Osteoblast (primary cell): Measurements from ENCODE around the gene BIK. TPM values are rescaled to one million over a fixed set of nuclear protein-coding genes. Genes with fewer than 3 reads are reported as not detected.

Experiments used
- DNase-seq: peaks from one replicate; pipeline ENCODE4 v3.0.0; 2011; ENCODE audit warnings: low spot score, mixed read lengths; ENCODE audit not compliant: insufficient read length; ENCODE audit errors: missing footprints
- H2AFZ ChIP-seq: 2 replicates; pipeline ENCODE4 v1.6.0; 2011; ENCODE audit warnings: mild to moderate bottlenecking, low read length
- H3K27ac ChIP-seq: 2 replicates; pipeline ENCODE4 v1.5.1; 2011; ENCODE audit warnings: mild to moderate bottlenecking, low read depth, low read length, moderate library complexity
- H3K27me3 ChIP-seq: 2 replicates; pipeline ENCODE4 v1.6.0; 2012; ENCODE audit warnings: mild to moderate bottlenecking, control low read depth, inconsistent platforms, low read length, moderate library complexity; ENCODE audit not compliant: insufficient read depth
- H3K36me3 ChIP-seq: 2 replicates; pipeline ENCODE4 v1.5.1; 2011; ENCODE audit warnings: mild to moderate bottlenecking, low read length, control low read depth, moderate library complexity; ENCODE audit not compliant: insufficient read depth
- H3K4me1 ChIP-seq: 2 replicates; pipeline ENCODE4 v1.5.1; 2011; ENCODE audit warnings: mild to moderate bottlenecking, low read length, control low read depth, moderate library complexity; ENCODE audit not compliant: insufficient read depth
- H3K4me2 ChIP-seq: 2 replicates; pipeline ENCODE4 v1.6.0; 2011; ENCODE audit warnings: mild to moderate bottlenecking, low read length; ENCODE audit not compliant: insufficient read depth
- H3K4me3 ChIP-seq: fragments of 200-600 bp; sonication (generic); 3 replicates; pipeline ENCODE4 v1.5.1; 2012; ENCODE audit warnings: mild to moderate bottlenecking, low read length, inconsistent platforms; ENCODE audit not compliant: insufficient read depth
- H3K79me2 ChIP-seq: 2 replicates; pipeline ENCODE4 v1.6.0; 2012; ENCODE audit warnings: mild to moderate bottlenecking, low read length, control low read depth, inconsistent platforms; ENCODE audit not compliant: insufficient read depth
- H3K9me3 ChIP-seq: 2 replicates; pipeline ENCODE4 v1.5.1; 2011; ENCODE audit warnings: low read depth, low read length, control low read depth
- H4K20me1 ChIP-seq: 2 replicates; pipeline ENCODE4 v1.6.0; 2012; ENCODE audit warnings: mild to moderate bottlenecking, low read length, control low read depth; ENCODE audit not compliant: insufficient read depth
- total RNA-seq: library from RNA; depleted of rRNA; stranded (reverse); fragments of >200 nt; gene quantifications from 2 replicates; pipeline ENCODE4 v1.2.3, GENCODE V29; 2012
- TF ChIP-seq, protein P1 (sequence below): IDR thresholded peaks from 2 replicates; pipeline ENCODE4 v1.5.1; 2011; ENCODE audit warnings: mild to moderate bottlenecking, low read depth, low read length, moderate library complexity; ENCODE audit errors: extremely low read depth

The BIK gene
- total RNA-seq, 1 donor: not detected

DNA sequence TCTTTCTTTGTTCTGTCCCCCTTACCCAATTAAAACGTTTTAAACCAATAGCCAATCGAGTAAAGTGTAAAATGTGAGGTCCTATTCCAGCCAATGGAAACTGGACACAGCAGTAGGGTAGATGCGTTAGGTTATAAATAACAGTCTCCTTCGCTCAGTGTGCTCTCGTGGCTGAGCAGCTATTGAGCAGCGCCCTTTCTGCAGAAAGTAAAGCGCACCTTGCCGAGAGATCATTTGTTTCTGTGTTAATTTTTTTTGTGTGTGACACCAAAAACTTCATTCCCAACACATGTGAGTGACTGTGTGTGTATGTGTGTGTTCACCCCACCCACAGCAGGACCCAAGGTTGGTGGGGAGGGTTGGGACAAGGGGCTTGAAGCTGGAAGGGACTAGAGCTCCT is 14.1 kb upstream of the BIK start:
- peaks cover 3% of the 10 kb centered on the region for H3K27me3 ChIP-seq
- TF ChIP-seq, protein P1, sequence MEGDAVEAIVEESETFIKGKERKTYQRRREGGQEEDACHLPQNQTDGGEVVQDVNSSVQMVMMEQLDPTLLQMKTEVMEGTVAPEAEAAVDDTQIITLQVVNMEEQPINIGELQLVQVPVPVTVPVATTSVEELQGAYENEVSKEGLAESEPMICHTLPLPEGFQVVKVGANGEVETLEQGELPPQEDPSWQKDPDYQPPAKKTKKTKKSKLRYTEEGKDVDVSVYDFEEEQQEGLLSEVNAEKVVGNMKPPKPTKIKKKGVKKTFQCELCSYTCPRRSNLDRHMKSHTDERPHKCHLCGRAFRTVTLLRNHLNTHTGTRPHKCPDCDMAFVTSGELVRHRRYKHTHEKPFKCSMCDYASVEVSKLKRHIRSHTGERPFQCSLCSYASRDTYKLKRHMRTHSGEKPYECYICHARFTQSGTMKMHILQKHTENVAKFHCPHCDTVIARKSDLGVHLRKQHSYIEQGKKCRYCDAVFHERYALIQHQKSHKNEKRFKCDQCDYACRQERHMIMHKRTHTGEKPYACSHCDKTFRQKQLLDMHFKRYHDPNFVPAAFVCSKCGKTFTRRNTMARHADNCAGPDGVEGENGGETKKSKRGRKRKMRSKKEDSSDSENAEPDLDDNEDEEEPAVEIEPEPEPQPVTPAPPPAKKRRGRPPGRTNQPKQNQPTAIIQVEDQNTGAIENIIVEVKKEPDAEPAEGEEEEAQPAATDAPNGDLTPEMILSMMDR: no peak
- H3K9me3 ChIP-seq: peaks cover 2% of the 10 kb centered on the region
- no peaks in the 10 kb centered on the region for H3K4me1 ChIP-seq
- no peak overlapping the region for H2AFZ ChIP-seq
- no peaks in the 10 kb centered on the region for H3K36me3 ChIP-seq
- no peaks in the 10 kb centered on the region for H4K20me1 ChIP-seq
- H3K4me2 ChIP-seq: no peak overlapping the region
- no peak overlapping the region for H3K4me3 ChIP-seq
- H3K27ac ChIP-seq: no peak overlapping the region
- DNase-seq: peak; percentile 31
- H3K79me2 ChIP-seq: no peaks in the 10 kb centered on the region

DNA sequence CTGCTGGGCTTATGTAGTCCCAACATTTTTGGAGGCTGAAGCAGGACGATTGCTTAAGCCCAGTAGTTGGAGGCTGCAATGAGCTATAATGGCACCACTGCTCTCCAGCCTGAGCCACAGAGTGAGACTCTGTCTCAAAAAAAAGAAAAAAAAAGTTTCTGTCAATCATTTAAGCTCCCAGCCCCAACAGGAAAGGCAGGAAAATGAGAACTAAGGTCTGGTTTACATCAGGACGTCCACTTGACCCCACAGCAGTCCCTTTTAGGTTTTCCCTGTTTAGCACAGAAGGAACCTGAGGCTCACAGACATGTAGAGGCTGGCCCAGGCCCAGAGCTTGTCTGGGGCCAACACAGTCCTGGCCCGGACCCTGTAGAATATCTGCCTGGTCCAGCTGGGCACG is 12.2 kb upstream of the BIK start:
- no peak overlapping the region for H3K4me2 ChIP-seq
- no peak overlapping the region for H3K4me3 ChIP-seq
- H4K20me1 ChIP-seq: no peaks in the 10 kb centered on the region
- H3K4me1 ChIP-seq: no peaks in the 10 kb centered on the region
- no peak for DNase-seq
- H3K27me3 ChIP-seq: peaks cover 3% of the 10 kb centered on the region
- H2AFZ ChIP-seq: no peak overlapping the region
- H3K27ac ChIP-seq: no peak overlapping the region
- no peaks in the 10 kb centered on the region for H3K79me2 ChIP-seq
- H3K9me3 ChIP-seq: peaks cover 2% of the 10 kb centered on the region
- TF ChIP-seq, protein P1: no peak
- H3K36me3 ChIP-seq: no peaks in the 10 kb centered on the region

DNA sequence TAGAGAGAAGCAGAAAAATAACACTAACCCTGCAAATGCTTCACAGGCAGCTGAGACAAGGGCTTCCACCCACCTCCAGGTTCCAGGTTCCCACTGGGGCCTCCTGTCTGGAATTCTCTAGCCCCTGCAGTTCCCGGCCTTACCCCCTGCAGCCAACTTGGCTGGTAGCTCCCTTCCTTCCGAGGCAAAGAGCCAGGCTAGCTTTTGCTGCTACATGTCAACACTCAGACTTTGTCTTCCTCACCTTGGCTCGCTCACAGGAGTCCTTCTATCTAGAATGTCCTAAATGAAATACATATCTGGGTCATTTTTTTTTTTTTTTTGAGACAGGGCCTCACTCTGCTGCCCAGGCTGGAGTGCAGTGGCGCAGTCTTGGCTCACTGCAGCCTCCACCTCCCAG is 11.5 kb upstream of the BIK start:
- H3K4me3 ChIP-seq: no peak overlapping the region

DNA sequence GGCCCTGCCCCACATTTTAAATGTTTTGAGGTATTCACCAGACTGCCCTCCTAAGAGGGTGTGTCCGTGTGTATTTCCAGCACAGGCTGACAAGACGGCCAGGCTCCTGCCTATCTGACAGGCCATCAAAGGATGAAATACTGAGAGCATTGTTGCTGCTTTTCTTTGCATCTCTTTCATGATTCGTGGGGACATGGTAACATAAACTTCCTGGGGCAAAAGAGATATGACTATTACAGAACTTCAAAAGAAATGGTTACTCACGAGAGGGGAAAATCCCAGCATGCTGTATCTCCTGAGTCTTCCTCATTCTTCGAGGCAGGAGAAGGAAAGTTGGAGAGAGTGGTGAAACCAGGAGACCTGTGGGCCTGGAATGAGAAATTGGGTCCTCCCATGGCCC is 10.3 kb upstream of the BIK start:
- no peaks in the 10 kb centered on the region for H3K4me1 ChIP-seq
- no peaks in the 10 kb centered on the region for H3K79me2 ChIP-seq
- no peaks in the 10 kb centered on the region for H4K20me1 ChIP-seq
- no peaks in the 10 kb centered on the region for H3K27me3 ChIP-seq
- no peak for DNase-seq
- no peak overlapping the region for H3K4me2 ChIP-seq
- TF ChIP-seq, protein P1: no peak
- H3K9me3 ChIP-seq: peaks cover 2% of the 10 kb centered on the region
- no peak overlapping the region for H3K27ac ChIP-seq
- H3K4me3 ChIP-seq: no peak overlapping the region
- H2AFZ ChIP-seq: no peak overlapping the region
- H3K36me3 ChIP-seq: no peaks in the 10 kb centered on the region

More for the DNA sequence above, 11.5 kb upstream of the BIK start:
- TF ChIP-seq, protein P1: no peak
- Histone ChIP-seq H2AFZ (no peak overlapping the region), H4K20me1 (no peaks in the 10 kb centered on the region), H3K4me1 (no peaks in the 10 kb centered on the region), H3K79me2 (no peaks in the 10 kb centered on the region), H3K36me3 (no peaks in the 10 kb centered on the region), H3K27ac (no peak overlapping the region), H3K9me3 (peaks cover 2% of the 10 kb centered on the region), H3K4me2 (no peak overlapping the region), H3K27me3 (peaks cover 3% of the 10 kb centered on the region)
- DNase-seq: no peak
